Measurements from ENCODE around the gene CACNA1I.

GRCh38 chr22:39532215-39533073 lies 38.1 kb upstream of the CACNA1I start, which contains the start of gene RPS19BP1:
- TF ChIP-seq GLIS1 (tag by site-specific recombination; IDR thresholded peaks at IDR 0.05), result no peak
- no peak for TF ChIP-seq ZNF10 (tag by site-specific recombination; IDR thresholded peaks at IDR 0.05)
- TF ChIP-seq SETDB1 (IDR thresholded peaks at IDR 0.05; ENCODE audit: insufficient read length, low read length), result no peak
- TF ChIP-seq ZNF362 (tag by site-specific recombination; IDR thresholded peaks at IDR 0.05), result no peak
- no peak for TF ChIP-seq MYNN (tag by site-specific recombination; IDR thresholded peaks at IDR 0.05; ENCODE audit: borderline replicate concordance)
- TF ChIP-seq CTCF (tag by site-specific recombination; IDR thresholded peaks at IDR 0.05), result peak; percentile 13; the same call in 1 of the 2 replicates
- TF ChIP-seq KLF1 (tag by site-specific recombination; IDR thresholded peaks at IDR 0.05), result no peak
- TF ChIP-seq REST (tag by site-specific recombination; IDR thresholded peaks at IDR 0.05), result no peak

Measured in HEK293 (cell line).